BE2C (cell line): ENCODE data around the gene GLT8D2.
"Not testable (repeated sequence)": the region's sequence is repeated elsewhere in the genome, so short reads cannot be mapped to it uniquely, and the experiment has no call there.

Experiments
- DNase-seq: peaks from one replicate; pipeline ENCODE4 v3.0.0-alpha.2; 2020
- H3K27me3 ChIP-seq: fragments of 250-450 bp; sonication (Bioruptor Pico); 2 replicates; pipeline ENCODE4 v1.5.1; 2020; ENCODE audit warnings: mild to moderate bottlenecking
- H3K36me3 ChIP-seq: fragments of 250-450 bp; sonication (Bioruptor Pico); 2 replicates; pipeline ENCODE4 v1.5.1; 2020; ENCODE audit warnings: mild to moderate bottlenecking
- H3K4me1 ChIP-seq: fragments of 250-450 bp; sonication (Bioruptor Pico); 2 replicates; pipeline ENCODE4 v1.5.1; 2020
- H3K4me3 ChIP-seq: 2 replicates; pipeline ENCODE4 v1.5.1; 2011; ENCODE audit warnings: low read depth, low read length
- H3K9me3 ChIP-seq: fragments of 250-450 bp; sonication (Bioruptor Pico); 2 replicates; pipeline ENCODE4 v1.5.1; 2020
- TF ChIP-seq, protein P1 (sequence below): IDR thresholded peaks from 2 replicates; pipeline ENCODE4 v1.5.1; 2012; ENCODE audit warnings: mild to moderate bottlenecking, low read depth, low read length

The GLT8D2 gene

GRCh38 chr12:104048811-104049210, 1.2 kb downstream of the GLT8D2 start:
- Histone ChIP-seq H3K36me3 (no peaks in the 10 kb centered on the region), H3K4me1 (no peaks in the 10 kb centered on the region), H3K27me3 (peaks cover 3% of the 10 kb centered on the region; the same call in 1 of the 2 replicates), H3K9me3 (no peaks in the 10 kb centered on the region; the same call in 1 of the 2 replicates), H3K4me3 (no peak overlapping the region)
- no peak for DNase-seq
- TF ChIP-seq, protein P1, sequence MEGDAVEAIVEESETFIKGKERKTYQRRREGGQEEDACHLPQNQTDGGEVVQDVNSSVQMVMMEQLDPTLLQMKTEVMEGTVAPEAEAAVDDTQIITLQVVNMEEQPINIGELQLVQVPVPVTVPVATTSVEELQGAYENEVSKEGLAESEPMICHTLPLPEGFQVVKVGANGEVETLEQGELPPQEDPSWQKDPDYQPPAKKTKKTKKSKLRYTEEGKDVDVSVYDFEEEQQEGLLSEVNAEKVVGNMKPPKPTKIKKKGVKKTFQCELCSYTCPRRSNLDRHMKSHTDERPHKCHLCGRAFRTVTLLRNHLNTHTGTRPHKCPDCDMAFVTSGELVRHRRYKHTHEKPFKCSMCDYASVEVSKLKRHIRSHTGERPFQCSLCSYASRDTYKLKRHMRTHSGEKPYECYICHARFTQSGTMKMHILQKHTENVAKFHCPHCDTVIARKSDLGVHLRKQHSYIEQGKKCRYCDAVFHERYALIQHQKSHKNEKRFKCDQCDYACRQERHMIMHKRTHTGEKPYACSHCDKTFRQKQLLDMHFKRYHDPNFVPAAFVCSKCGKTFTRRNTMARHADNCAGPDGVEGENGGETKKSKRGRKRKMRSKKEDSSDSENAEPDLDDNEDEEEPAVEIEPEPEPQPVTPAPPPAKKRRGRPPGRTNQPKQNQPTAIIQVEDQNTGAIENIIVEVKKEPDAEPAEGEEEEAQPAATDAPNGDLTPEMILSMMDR: no peak

GRCh38 chr12:104048162-104048561, 1.8 kb downstream of the GLT8D2 start:
- Histone ChIP-seq H3K4me1 (no peaks in the 10 kb centered on the region), H3K4me3 (no peak overlapping the region), H3K9me3 (no peaks in the 10 kb centered on the region; the same call in 1 of the 2 replicates), H3K27me3 (peaks cover 3% of the 10 kb centered on the region; the same call in 1 of the 2 replicates), H3K36me3 (no peaks in the 10 kb centered on the region)
- TF ChIP-seq, protein P1: no peak
- DNase-seq: no peak

GRCh38 chr12:104046306-104046705, 3.7 kb downstream of the GLT8D2 start:
- DNase-seq: no peak
- TF ChIP-seq, protein P1: no peak
- H3K9me3 ChIP-seq: no peaks in the 10 kb centered on the region; the same call in 1 of the 2 replicates
- H3K36me3 ChIP-seq: no peaks in the 10 kb centered on the region
- peaks cover 3% of the 10 kb centered on the region; the same call in 1 of the 2 replicates for H3K27me3 ChIP-seq
- H3K4me3 ChIP-seq: no peak overlapping the region
- no peaks in the 10 kb centered on the region for H3K4me1 ChIP-seq

DNA sequence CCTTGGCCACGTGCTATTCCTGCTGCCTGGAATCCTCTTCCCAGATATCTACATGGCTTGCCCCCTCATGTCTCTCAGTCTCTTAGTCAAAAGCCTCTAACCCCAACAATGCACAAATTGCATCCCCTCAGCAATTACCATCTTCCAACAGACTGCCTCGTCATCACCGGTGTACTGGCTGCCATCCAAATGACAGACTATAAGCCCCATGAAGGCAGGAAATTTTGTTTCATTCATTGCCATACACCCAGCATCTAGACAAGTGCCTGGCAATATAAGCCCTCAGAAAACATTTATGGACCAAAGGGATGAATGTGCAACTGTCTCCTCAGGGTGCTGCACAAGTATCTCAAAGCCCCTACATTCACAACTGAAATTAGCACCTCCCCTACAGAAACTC, 5.8 kb downstream of the GLT8D2 start:
- Histone ChIP-seq H3K4me1 (no peaks in the 10 kb centered on the region), H3K36me3 (no peaks in the 10 kb centered on the region), H3K4me3 (no peak overlapping the region), H3K27me3 (no peaks in the 10 kb centered on the region), H3K9me3 (no peaks in the 10 kb centered on the region; the same call in 1 of the 2 replicates)
- DNase-seq: no peak
- TF ChIP-seq, protein P1: no peak

DNA sequence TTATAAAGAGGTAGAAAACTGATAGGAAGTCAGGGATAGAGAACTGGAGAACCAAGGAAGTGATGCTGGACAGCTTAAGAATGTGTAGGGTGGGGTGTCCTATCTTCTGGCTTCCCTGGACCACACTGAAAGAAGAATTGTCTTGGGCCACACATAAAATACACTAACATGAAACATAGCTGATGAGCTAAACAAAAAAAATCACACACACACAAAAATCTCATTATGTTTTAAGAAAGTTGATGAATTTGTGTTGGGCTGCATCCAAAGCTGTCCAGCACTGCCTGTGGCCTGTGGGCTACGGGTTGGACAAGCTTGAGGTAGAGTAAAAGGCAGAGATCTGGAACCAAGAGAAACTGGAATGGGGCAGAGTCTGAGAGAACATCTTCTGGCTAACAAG, 7.4 kb downstream of the GLT8D2 start:
- Histone ChIP-seq H3K9me3 (no peaks in the 10 kb centered on the region; the same call in 1 of the 2 replicates), H3K27me3 (no peaks in the 10 kb centered on the region), H3K36me3 (no peaks in the 10 kb centered on the region), H3K4me1 (no peaks in the 10 kb centered on the region), H3K4me3 (no peak overlapping the region)
- TF ChIP-seq, protein P1: no peak
- DNase-seq: no peak

DNA sequence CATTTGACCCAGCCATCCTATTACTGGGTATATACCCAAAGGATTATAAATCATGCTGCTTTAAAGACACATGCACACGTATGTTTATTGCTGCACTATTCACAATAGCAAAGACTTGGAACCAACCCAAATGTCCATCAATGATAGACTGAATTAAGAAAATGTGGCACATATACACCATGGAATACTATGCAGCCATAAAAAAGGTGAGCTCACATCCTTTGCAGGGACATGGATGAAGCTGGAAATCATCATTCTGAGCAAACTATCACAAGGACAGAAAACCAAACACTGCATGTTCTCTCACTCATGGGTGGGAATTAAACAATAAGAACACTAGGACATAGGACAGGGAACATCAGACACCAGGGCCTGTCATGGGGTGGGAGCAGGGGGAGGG, 10.2 kb downstream of the GLT8D2 start:
- not testable (repeated sequence) for DNase-seq, H3K36me3 ChIP-seq, H3K9me3 ChIP-seq, H3K4me1 ChIP-seq, H3K4me3 ChIP-seq, H3K27me3 ChIP-seq

GRCh38 chr12:104036143-104036542, 13.8 kb downstream of the GLT8D2 start:
- H3K36me3 ChIP-seq, H3K9me3 ChIP-seq, H3K27me3 ChIP-seq, H3K4me1 ChIP-seq, DNase-seq, H3K4me3 ChIP-seq: not testable (repeated sequence)

DNA sequence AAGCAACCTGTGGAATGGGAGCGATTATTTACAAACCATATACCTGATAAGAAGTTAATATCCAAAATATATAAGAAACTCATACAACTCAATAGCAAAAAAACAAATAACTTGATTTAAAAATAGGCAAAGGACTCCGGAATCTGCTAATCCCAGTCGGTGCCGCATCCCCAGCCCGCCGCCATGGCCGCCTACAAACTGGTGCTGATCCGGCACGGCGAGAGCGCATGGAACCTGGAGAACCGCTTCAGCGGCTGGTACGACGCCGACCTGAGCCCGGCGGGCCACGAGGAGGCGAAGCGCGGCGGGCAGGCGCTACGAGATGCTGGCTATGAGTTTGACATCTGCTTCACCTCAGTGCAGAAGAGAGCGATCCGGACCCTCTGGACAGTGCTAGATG, 19.4 kb downstream of the GLT8D2 start:
- peaks cover 21% of the 10 kb centered on the region for H3K27me3 ChIP-seq
- not testable (repeated sequence) for H3K4me3 ChIP-seq, H3K36me3 ChIP-seq, DNase-seq, H3K9me3 ChIP-seq, H3K4me1 ChIP-seq
